H1 (cell line): ENCODE data around the gene HOXA11. TPM values are rescaled to one million over a fixed set of nuclear protein-coding genes. Genes with fewer than 3 reads are reported as not detected.

ENCODE experiments used
- CTCF ChIA-PET: fragments of 300-600 bp; sonication (Branson Sonifier 250); formaldehyde crosslinking; loops from one replicate; lab custom pipeline; 2021; ENCODE audit not compliant: partially characterized antibody; lab: Charles Lee
- POLR2A ChIA-PET: fragments of 300-600 bp; sonication (Branson Sonifier 250); formaldehyde crosslinking; loops from one replicate; lab custom pipeline; 2021; ENCODE audit warnings: inconsistent platforms; ENCODE audit not compliant: partially characterized antibody; lab: Charles Lee
- DNase-seq, 2 experiments: peaks; one replicate each; pipeline versions ENCODE4 v3.0.0 to v3.0.0-alpha.2; 2010 to 2022; ENCODE audit warnings: low spot score in 2 of 2, low read depth in 1 of 2, mixed read lengths in 1 of 2
- FAIRE-seq: peaks from 2 replicates; lab custom pipeline; 2011; peaks lifted over from hg19 to GRCh38; lab: Jason Lieb, UNC
- H2AFZ ChIP-seq: 2 replicates; pipeline ENCODE4 v1.8.1; 2012; ENCODE audit warnings: low read length, inconsistent platforms
- H2AK5ac ChIP-seq: 2 replicates; pipeline ENCODE4 v1.6.1; 2013; ENCODE audit warnings: low read depth, low read length
- H2BK120ac ChIP-seq: replicated peaks from 2 replicates; pipeline ENCODE3; 2013; ENCODE audit warnings: low read depth, low read length, inconsistent platforms
- H2BK12ac ChIP-seq: 2 replicates; pipeline ENCODE4 v1.6.1; 2013; ENCODE audit warnings: low read depth, low read length
- H2BK15ac ChIP-seq: 2 replicates; pipeline ENCODE4 v1.6.1; 2013; ENCODE audit warnings: low read length
- H2BK20ac ChIP-seq: 2 replicates; pipeline ENCODE4 v1.6.1; 2013; ENCODE audit warnings: low read length
- H2BK5ac ChIP-seq: 2 replicates; pipeline ENCODE4 v1.6.1; 2013; ENCODE audit warnings: low read depth, low read length
- H3K14ac ChIP-seq: 2 replicates; pipeline ENCODE4 v1.6.1; 2013; ENCODE audit warnings: inconsistent platforms; ENCODE audit not compliant: insufficient read length
- H3K18ac ChIP-seq: 2 replicates; pipeline ENCODE4 v1.6.1; 2013; ENCODE audit warnings: low read length; ENCODE audit errors: extremely low read depth
- H3K23ac ChIP-seq: 2 replicates; pipeline ENCODE4 v1.6.1; 2013; ENCODE audit warnings: inconsistent platforms; ENCODE audit not compliant: insufficient read length
- H3K23me2 ChIP-seq: 2 replicates; pipeline ENCODE4 v1.6.1; 2013; ENCODE audit warnings: low read depth, low read length
- H3K27ac ChIP-seq: 2 replicates; pipeline ENCODE4 v1.6.1; 2011; ENCODE audit warnings: low read depth, low read length, inconsistent platforms
- H3K27me3 ChIP-seq, 4 experiments: replicated peaks in 1 of 4; 1 replicate in 1 of 4; 2 replicates in 3 of 4; pipeline versions ENCODE4 v1.6.1 to v1.8.1; 2011 to 2013; ENCODE audit warnings: low read length in 3 of 4, mild to moderate bottlenecking in 3 of 4, inconsistent platforms in 2 of 4, mixed read lengths in 2 of 4, moderate library complexity in 1 of 4; ENCODE audit not compliant: control insufficient read depth in 3 of 4, insufficient read depth in 3 of 4; ENCODE audit errors: extremely low read depth in 1 of 4
- H3K36me3 ChIP-seq, 4 experiments: 2 replicates each; pipeline versions ENCODE4 v1.6.1 to v1.8.1; 2011 to 2013; ENCODE audit warnings: mild to moderate bottlenecking in 4 of 4, low read length in 3 of 4, moderate library complexity in 2 of 4, control low read depth in 1 of 4, inconsistent platforms in 1 of 4; ENCODE audit not compliant: insufficient read depth in 4 of 4, control insufficient read depth in 2 of 4
- H3K4ac ChIP-seq: replicated peaks from 2 replicates; pipeline ENCODE3; 2013; ENCODE audit warnings: low read length, low read depth, mixed read lengths, inconsistent platforms; ENCODE audit not compliant: insufficient read length
- H3K4me1 ChIP-seq, 4 experiments: replicated peaks in 1 of 4; 1 replicate in 1 of 4; 2 replicates in 3 of 4; pipeline versions ENCODE4 v1.6.1 to v1.8.1; 2011 to 2013; ENCODE audit warnings: low read length in 3 of 4, inconsistent platforms in 2 of 4, mixed read lengths in 1 of 4; ENCODE audit not compliant: insufficient read depth in 4 of 4, control insufficient read depth in 3 of 4
- H3K4me2 ChIP-seq, 2 experiments: 2 replicates each; pipeline versions ENCODE4 v1.6.1 to v1.8.1; 2011 to 2013; ENCODE audit warnings: low read depth in 2 of 2, low read length in 2 of 2, control low read depth in 1 of 2, inconsistent platforms in 1 of 2, mild to moderate bottlenecking in 1 of 2; ENCODE audit not compliant: insufficient read depth in 1 of 2
- H3K4me3 ChIP-seq, 4 experiments: fragments of 200-600, 300-600 bp in 1 of 4; sonication (generic), shearing (Covaris generic), sonication (Bioruptor Twin) in 1 of 4; 2 replicates each; pipeline versions ENCODE4 v1.5.1 to v1.8.1; 2011 to 2016; ENCODE audit warnings: low read length in 4 of 4, low read depth in 3 of 4, control low read depth in 2 of 4, inconsistent platforms in 2 of 4, mild to moderate bottlenecking in 2 of 4, mixed read lengths in 1 of 4, moderate library complexity in 1 of 4; ENCODE audit not compliant: insufficient read depth in 2 of 4; ENCODE audit errors: extremely low read depth in 1 of 4
- H3K56ac ChIP-seq: replicated peaks from 2 replicates; pipeline ENCODE3; 2013; ENCODE audit warnings: low read depth, mild to moderate bottlenecking, mixed read lengths, low read length, inconsistent platforms; ENCODE audit not compliant: insufficient read length
- H3K79me1 ChIP-seq: 2 replicates; pipeline ENCODE4 v1.6.1; 2013; ENCODE audit warnings: low read depth, low read length, control low read depth
- H3K79me2 ChIP-seq, 2 experiments: 2 replicates each; pipeline versions ENCODE4 v1.6.1 to v1.8.1; 2012 to 2013; ENCODE audit warnings: low read length in 2 of 2, mild to moderate bottlenecking in 2 of 2, inconsistent platforms in 1 of 2; ENCODE audit not compliant: insufficient read depth in 2 of 2, control insufficient read depth in 1 of 2
- H3K9ac ChIP-seq, 4 experiments: replicated peaks in 1 of 4; 1 replicate in 1 of 4; 2 replicates in 3 of 4; pipeline versions ENCODE4 v1.6.1 to v1.8.1; 2011 to 2013; ENCODE audit warnings: low read depth in 3 of 4, low read length in 3 of 4, control low read depth in 2 of 4, mild to moderate bottlenecking in 2 of 4, moderate library complexity in 2 of 4, inconsistent platforms in 1 of 4; ENCODE audit errors: extremely low read depth in 1 of 4
- H3K9me3 ChIP-seq, 2 experiments: 2 replicates each; pipeline versions ENCODE4 v1.6.1 to v1.8.1; 2012 to 2013; ENCODE audit warnings: mild to moderate bottlenecking in 2 of 2, moderate library complexity in 2 of 2, control low read depth in 1 of 2, inconsistent platforms in 1 of 2, low read depth in 1 of 2, low read length in 1 of 2, mixed read lengths in 1 of 2; ENCODE audit not compliant: insufficient read depth in 2 of 2
- H4K20me1 ChIP-seq, 2 experiments: replicated peaks in 1 of 2; 2 replicates each; pipeline versions ENCODE3 to v1.8.1; 2011 to 2013; ENCODE audit warnings: inconsistent platforms in 2 of 2, low read length in 2 of 2, mild to moderate bottlenecking in 1 of 2; ENCODE audit not compliant: insufficient read depth in 2 of 2, control insufficient read depth in 1 of 2
- H4K5ac ChIP-seq: 2 replicates; pipeline ENCODE4 v1.6.1; 2013; ENCODE audit warnings: low read length, low read depth, mixed read lengths, inconsistent platforms; ENCODE audit not compliant: insufficient read length
- H4K8ac ChIP-seq: 2 replicates; pipeline ENCODE4 v1.8.0; 2013; ENCODE audit warnings: mild to moderate bottlenecking, moderate library complexity, low read length, inconsistent platforms; ENCODE audit not compliant: insufficient read depth; ENCODE audit errors: extremely low read depth
- H4K91ac ChIP-seq: replicated peaks from 2 replicates; pipeline ENCODE3; 2013; ENCODE audit warnings: low read length, mixed read lengths, inconsistent platforms; ENCODE audit not compliant: insufficient read length
- GABPA ChIP-seq: IDR thresholded peaks from 2 replicates; pipeline ENCODE4 v1.6.1; 2011; ENCODE audit warnings: mild to moderate bottlenecking, low read length, moderate library complexity, borderline replicate concordance; ENCODE audit not compliant: insufficient read depth
- NANOG ChIP-seq: IDR thresholded peaks from 2 replicates; pipeline ENCODE4 v1.6.1; 2011; ENCODE audit warnings: low read length, low read depth, mild to moderate bottlenecking, inconsistent platforms; ENCODE audit not compliant: insufficient read depth, poor library complexity, severe bottlenecking
- PHF8 ChIP-seq: fragments of 200-600 bp; sonication (generic); conservative IDR thresholded peaks from 2 replicates; pipeline ENCODE4 v1.7.1; 2012; ENCODE audit warnings: low read depth, mild to moderate bottlenecking, inconsistent platforms, low read length, moderate library complexity
- POLR2AphosphoS5 ChIP-seq: IDR thresholded peaks from 2 replicates; pipeline ENCODE4 v1.6.1; 2011; ENCODE audit warnings: low read depth, low read length
- RAD21 ChIP-seq, 2 experiments: IDR thresholded peaks in 1 of 2; conservative IDR thresholded peaks in 1 of 2; 2 replicates each; pipeline ENCODE4 v1.6.1; 2011; ENCODE audit warnings: low read depth in 2 of 2, low read length in 2 of 2, improper control_type of control experiment in 1 of 2, inconsistent platforms in 1 of 2, mild to moderate bottlenecking in 1 of 2, moderate library complexity in 1 of 2
- RNF2 ChIP-seq: fragments of 200-900, 300-1000 bp; sonication (generic); IDR thresholded peaks from 2 replicates; pipeline ENCODE4 v1.7.1; 2016; ENCODE audit warnings: borderline replicate concordance, low read depth, mild to moderate bottlenecking, antibody characterized with exemption, low read length; ENCODE audit not compliant: poor library complexity, severe bottlenecking; ENCODE audit errors: missing control alignments
- SP1 ChIP-seq: IDR thresholded peaks from 2 replicates; pipeline ENCODE4 v1.6.1; 2011; ENCODE audit warnings: low read depth, low read length
- SP2 ChIP-seq: IDR thresholded peaks from 2 replicates; pipeline ENCODE4 v1.6.1; 2012; ENCODE audit warnings: mild to moderate bottlenecking, low read length, inconsistent platforms
- TEAD4 ChIP-seq: IDR thresholded peaks from 2 replicates; pipeline ENCODE4 v1.6.1; 2012; ENCODE audit warnings: low read depth, low read length, inconsistent platforms, mixed read lengths
- WGBS, 2 experiments: shearing (Covaris generic) in 1 of 2; methylation state at CpG; one replicate each; pipeline versions ENCODE4 v1.1.6 to v1.1.7; 2013 to 2015; ENCODE audit warnings: low lambda C conversion rate in 2 of 2, mixed read lengths in 2 of 2, inconsistent platforms in 1 of 2, low coverage in 1 of 2, missing lambda C conversion rate in 1 of 2; ENCODE audit not compliant: insufficient replicate concordance in 2 of 2, insufficient coverage in 1 of 2, insufficient read length in 1 of 2; ENCODE audit errors: extremely low coverage in 1 of 2, missing lambda C conversion rate in 1 of 2; 5-methylcytosine and 5-hydroxymethylcytosine counted together
- polyA plus RNA-seq, 7 experiments: library from polyadenylated mRNA; depleted of rRNA in 3 of 7; stranded (reverse) in 5 of 7; unstranded in 2 of 7; fragments of >200 nt in 5 of 7; fragments of 200-250 nt in 2 of 7; gene quantifications; 1 replicate in 5 of 7; 2 replicates in 1 of 7; 4 replicates in 1 of 7; pipeline versions ENCODE4 v1.2.1 to v1.2.3, GENCODE V29; 2011 to 2013; ENCODE audit warnings: missing spikeins in 2 of 7, mixed read lengths in 2 of 7
- total RNA-seq: library from RNA; stranded (reverse); fragmentation: NEBNext Ultra II Directional; extraction: Animal tissue kit (Norgen Biotek cat#: 25700); gene quantifications from 2 replicates; pipeline ENCODE4 v1.2.1, GENCODE V29; 2021

Gene HOXA11
- total and polyA plus RNA-seq, 2 of the 8 experiments (the other 6 are each of a cell fraction or from before 2014, with no cell fraction given), result not detected

DNA sequence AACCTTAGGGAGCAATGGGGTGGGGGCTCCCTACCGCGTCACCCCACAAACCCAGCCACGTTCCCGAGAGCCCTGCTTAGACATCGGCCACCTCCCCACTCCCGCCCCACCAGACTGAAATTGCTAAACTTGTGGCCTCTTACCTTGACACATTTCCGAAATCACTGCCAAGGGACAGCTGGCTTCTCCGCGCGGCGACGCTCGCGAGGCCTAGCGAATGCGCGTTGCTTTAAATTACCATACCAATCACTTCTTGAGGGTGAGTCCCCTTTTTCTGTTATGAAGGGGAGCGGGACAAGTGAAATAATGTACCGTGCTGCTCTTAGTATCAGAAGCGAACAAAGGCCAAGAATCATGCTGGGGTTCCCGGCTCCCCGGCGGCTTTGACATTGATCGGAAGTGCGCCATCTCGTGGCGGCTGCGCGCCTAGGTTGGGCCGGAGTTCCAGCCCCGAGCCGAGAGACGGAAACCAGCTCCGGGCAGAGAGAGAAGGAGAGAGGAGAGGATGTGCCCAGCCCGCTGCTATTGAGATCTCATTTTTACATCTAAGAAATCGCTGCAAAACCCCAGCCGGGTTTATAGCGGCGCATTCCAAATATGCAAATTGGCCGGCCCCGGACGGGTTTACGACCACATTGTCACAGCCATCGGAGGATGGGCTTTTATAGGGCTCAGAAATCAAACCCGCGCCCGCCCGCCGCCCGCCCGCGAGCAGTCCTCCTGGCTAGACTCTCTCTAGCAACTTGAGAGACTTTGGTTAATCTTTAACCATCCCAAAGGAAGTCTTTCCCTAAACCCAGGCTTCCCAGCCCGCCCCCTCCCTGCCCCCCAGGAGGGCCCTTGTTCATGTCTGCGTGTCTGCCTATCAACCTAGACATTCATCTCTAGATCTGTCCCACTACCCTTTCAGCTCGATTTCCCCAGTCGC lies 5.3 kb downstream of the HOXA11 start:
- H3K4me1 ChIP-seq, result peaks cover 1 to 4% (median 3%) of the 10 kb centered on the region in 4 experiments; a peak in 6 of 7 replicates
- H4K5ac ChIP-seq, result no peak overlapping the region
- CTCF ChIA-PET, result interaction anchor here (0.6 to 2.7 kb wide), 38 partner anchors 8 to 1283 kb away, joined by 3 to 26 read pairs (median 4); partner anchors contain the start of genes HOXA13, HOXA3, HOXA5 and HOXA7
- H2BK5ac ChIP-seq, result no peak overlapping the region
- WGBS, 2 experiments, result 9% methylated on average over 53 of the region's 56 CpGs; no CpG with 5 or more reads in 1 of the 2 experiments
- POLR2A ChIA-PET, result interaction anchor here (0.6 kb wide), 1 partner anchor 485 kb away, joined by 3 read pairs; no protein-coding TSS in a partner anchor
- H4K91ac ChIP-seq, result no peak overlapping the region
- no peaks in the 10 kb centered on the region for H3K79me2 ChIP-seq
- H3K23ac ChIP-seq, result no peak overlapping the region
- H2AFZ ChIP-seq, result no peak overlapping the region
- no peak overlapping the region for H3K18ac ChIP-seq
- H2BK120ac ChIP-seq, result no peak overlapping the region
- H4K8ac ChIP-seq, result peak overlapping the region; percentile 58; the same call in 1 of the 2 replicates
- H4K20me1 ChIP-seq, result peaks cover 39 to 50% of the 10 kb centered on the region in 2 experiments
- no peak overlapping the region for H2BK20ac ChIP-seq
- H2BK12ac ChIP-seq, result 0 out of 2 replicates have a peak overlapping the region, but pooled peaks have one; percentile 60
- H3K79me1 ChIP-seq, result no peaks in the 10 kb centered on the region
- H3K36me3 ChIP-seq, result peaks cover 0 to 7% (median 0%) of the 10 kb centered on the region in 4 experiments; a peak in 1 of 8 replicates
- peaks cover 98 to 100% (median 100%) of the 10 kb centered on the region in 4 experiments for H3K27me3 ChIP-seq
- H3K27ac ChIP-seq, result no peak overlapping the region
- H3K4me3 ChIP-seq, result peak overlapping the region in 1 of 4 experiments; percentile 8; a peak in 1 of 8 replicates
- H3K9me3 ChIP-seq, result no peaks in the 10 kb centered on the region
- H2BK15ac ChIP-seq, result no peak overlapping the region
- no peak overlapping the region for H3K4ac ChIP-seq
- peak overlapping the region; percentile 18 to 21; a peak in 3 of 4 replicates for H3K4me2 ChIP-seq
- DNase-seq (peak in 1 of 2 experiments; percentile 93), FAIRE-seq (no peak)
- H3K56ac ChIP-seq, result no peak overlapping the region
- H2AK5ac ChIP-seq, result no peak overlapping the region
- no peak overlapping the region for H3K14ac ChIP-seq
- no peak overlapping the region for H3K9ac ChIP-seq
- no peaks in the 10 kb centered on the region for H3K23me2 ChIP-seq
- TF ChIP-seq POLR2AphosphoS5 (no peak), PHF8 (no peak), SP2 (no peak), GABPA (peak; percentile 65; the same call in 1 of the 2 replicates), NANOG (peak; percentile 2), RAD21 (IDR thresholded peaks at IDR 0.05 in 1 of 2, conservative IDR thresholded peaks at IDR 0.05 in 1 of 2; ENCODE audit: low read depth in 2 of 2, low read length in 2 of 2) (peak; percentile 31 to 48; a peak in 3 of 4 replicates), TEAD4 (0 out of 2 replicates have a peak, but pooled peaks have one; percentile 8), RNF2 (peak; percentile 95), SP1 (peak; percentile 29; the same call in 1 of the 2 replicates)
